Measurements from ENCODE around the gene SEM1.
A peak's percentile ranks its signal among the peaks of the same experiment; 100 is the strongest.
"Not testable (repeated sequence)": the region's sequence is repeated elsewhere in the genome, so short reads cannot be mapped to it uniquely, and the experiment has no call there.

SEM1 gene

DNA sequence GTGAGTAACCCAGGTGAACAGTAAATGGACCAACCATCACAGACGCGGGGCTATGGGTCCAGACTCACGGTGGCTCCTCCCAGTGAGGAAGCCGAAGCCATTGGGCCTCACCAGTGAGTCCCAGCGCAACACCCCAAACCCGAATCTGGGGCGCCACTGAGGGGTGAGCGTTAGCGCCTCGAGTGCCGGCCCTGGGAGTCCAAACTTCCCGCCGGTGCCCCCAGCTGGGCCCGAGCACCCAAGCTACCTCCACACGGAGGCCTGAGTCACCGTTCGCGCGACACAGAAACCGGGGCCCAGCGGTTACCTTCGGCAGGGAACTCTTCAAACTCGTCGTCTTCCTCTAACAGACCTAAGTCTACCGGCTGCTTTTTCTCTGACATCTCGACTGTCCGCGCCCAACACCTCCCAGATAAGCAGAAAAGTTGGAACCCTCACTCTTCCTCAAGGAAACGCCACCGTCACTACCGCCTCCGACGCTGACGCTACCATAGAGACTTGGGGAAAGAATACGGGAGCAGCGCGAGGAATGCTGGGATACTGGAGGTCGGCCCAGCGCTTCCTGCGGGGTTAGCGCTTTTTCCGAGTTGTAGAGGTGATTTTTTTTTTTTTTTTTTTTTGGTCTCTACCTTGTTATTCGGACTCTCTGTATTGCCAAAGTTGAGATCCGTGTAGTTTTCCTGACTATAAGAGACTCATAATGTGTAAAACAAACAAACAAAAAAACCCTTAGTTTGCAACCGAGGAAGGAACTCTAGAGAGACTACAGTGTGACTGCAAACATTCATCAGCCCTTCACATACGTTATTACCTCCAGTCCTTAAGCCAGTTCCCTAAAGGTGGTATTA lies at the start of gene SEM1:
Gene SEM1 (minus strand): TSS at position 466 of the 848 bp plus-strand sequence. CDS start 83 bp downstream, at position 383.
- TF ChIP-seq, protein P1, sequence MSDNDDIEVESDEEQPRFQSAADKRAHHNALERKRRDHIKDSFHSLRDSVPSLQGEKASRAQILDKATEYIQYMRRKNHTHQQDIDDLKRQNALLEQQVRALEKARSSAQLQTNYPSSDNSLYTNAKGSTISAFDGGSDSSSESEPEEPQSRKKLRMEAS (IDR thresholded peaks at IDR 0.05; ENCODE audit: low read depth, low read length): no peak
- TF ChIP-seq, protein P2, sequence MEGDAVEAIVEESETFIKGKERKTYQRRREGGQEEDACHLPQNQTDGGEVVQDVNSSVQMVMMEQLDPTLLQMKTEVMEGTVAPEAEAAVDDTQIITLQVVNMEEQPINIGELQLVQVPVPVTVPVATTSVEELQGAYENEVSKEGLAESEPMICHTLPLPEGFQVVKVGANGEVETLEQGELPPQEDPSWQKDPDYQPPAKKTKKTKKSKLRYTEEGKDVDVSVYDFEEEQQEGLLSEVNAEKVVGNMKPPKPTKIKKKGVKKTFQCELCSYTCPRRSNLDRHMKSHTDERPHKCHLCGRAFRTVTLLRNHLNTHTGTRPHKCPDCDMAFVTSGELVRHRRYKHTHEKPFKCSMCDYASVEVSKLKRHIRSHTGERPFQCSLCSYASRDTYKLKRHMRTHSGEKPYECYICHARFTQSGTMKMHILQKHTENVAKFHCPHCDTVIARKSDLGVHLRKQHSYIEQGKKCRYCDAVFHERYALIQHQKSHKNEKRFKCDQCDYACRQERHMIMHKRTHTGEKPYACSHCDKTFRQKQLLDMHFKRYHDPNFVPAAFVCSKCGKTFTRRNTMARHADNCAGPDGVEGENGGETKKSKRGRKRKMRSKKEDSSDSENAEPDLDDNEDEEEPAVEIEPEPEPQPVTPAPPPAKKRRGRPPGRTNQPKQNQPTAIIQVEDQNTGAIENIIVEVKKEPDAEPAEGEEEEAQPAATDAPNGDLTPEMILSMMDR (IDR thresholded peaks at IDR 0.05; ENCODE audit: low read depth, low read length): no peak
- TF ChIP-seq POLR2A (IDR thresholded peaks at IDR 0.05; ENCODE audit: extremely low read depth, insufficient read length) (peak; percentile 56), MYC (IDR thresholded peaks at IDR 0.05; ENCODE audit: low read depth, low read length) (no peak)
- H3K4me3 ChIP-seq (ENCODE audit: low read depth, low read length): peak within 1 kb of the TSS; percentile 98
- peak; percentile 92 for DNase-seq (ENCODE audit: low read depth)

DNA sequence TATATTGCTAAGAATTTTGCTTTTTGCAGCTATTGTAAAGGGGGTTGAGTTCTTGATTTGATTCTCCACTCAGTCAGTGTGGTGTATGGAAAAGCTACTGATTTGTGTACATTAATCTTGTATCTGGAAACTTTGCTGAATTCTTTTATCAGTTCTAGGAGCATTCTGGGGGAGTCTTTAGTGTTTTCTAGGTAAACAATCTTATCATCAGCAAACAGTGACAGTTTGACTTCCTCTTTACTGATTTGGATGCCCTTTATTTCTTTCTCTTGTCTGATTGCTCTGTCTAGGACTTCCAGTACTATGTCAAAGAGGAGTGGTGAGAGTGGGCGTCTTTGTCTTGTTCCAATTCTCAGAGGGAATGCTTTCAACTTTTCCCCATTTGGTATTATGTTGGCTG lies 48.2 kb upstream of the SEM1 start:
- H3K4me3 ChIP-seq (ENCODE audit: low read depth, low read length); DNase-seq (ENCODE audit: low read depth): not testable (repeated sequence)

DNA sequence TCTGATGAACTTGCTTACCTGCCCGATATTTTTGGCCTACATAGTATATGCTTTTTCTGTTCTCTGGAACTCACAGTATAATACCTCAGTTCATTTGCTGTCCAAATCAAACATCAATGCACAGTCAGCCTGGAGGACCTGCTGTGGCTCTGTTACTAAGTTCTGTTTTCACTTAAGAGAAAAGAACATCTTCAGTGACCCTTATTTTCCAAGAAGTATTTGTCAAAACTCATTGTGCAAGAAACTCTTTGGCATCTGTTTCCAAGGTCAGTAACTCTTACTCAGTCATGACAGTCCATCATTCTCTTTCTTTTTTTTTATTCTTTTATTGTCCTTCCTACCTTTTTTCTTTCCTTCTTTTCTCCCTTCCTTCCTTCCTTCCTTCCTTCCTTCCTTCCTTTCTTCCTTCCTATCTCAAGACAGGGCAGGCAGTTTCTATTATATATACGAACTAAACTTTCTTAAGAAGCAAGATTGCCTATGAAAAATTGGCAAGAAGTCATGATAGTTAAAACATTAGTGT lies 37.8 kb upstream of the SEM1 start:
- TF ChIP-seq, protein P2 (IDR thresholded peaks at IDR 0.05; ENCODE audit: low read depth, low read length): no peak
- no peak for DNase-seq (ENCODE audit: low read depth)
- H3K4me3 ChIP-seq (ENCODE audit: low read depth, low read length): no peak overlapping the region

DNA sequence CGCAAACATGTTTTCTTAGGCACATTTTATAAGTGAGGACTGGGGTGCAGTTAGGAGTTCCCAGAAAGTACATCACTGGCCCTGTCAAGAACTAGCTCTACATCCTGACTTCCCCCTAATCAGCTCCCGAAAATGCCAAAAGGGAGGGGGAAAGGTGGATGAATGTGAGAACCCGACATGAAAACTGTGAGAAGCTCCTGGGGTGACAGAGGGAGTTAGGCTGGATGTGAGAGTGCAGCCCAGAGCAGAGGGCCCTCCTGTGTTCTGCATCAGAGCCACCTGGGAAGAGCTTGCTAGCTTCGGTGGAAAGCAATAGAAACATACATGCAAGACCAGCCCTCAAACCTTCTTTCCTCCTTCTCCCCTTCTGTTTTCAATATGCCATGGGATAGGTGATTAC lies 30.5 kb upstream of the SEM1 start:
- H3K4me3 ChIP-seq (ENCODE audit: low read depth, low read length): no peak overlapping the region
- no peak for DNase-seq (ENCODE audit: low read depth)
- TF ChIP-seq POLR2A (IDR thresholded peaks at IDR 0.05; ENCODE audit: extremely low read depth, insufficient read length): no peak
- TF ChIP-seq, protein P2 (IDR thresholded peaks at IDR 0.05; ENCODE audit: low read depth, low read length): no peak

DNA sequence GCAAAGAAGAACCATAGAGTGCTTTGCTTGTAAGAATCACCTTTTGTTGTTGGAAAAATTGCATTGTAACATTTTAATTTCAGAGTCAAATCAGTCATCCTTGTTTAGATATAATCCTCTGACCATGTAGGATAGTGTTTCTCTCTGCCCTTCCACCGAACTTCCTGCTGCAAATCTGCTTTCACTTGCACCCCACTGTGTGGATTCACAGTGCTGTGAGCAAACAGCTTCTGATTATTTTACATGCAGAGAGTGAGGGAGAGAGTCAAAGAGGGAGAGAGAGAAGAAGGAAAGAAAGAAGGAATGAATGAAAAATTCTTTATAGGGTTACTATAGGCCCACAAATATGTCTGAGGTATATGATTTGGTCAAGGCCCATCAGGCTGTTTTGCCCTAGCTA lies 30.0 kb upstream of the SEM1 start:
- TF ChIP-seq, protein P2 (IDR thresholded peaks at IDR 0.05; ENCODE audit: low read depth, low read length): no peak
- TF ChIP-seq, protein P1 (IDR thresholded peaks at IDR 0.05; ENCODE audit: low read depth, low read length): no peak
- TF ChIP-seq POLR2A (IDR thresholded peaks at IDR 0.05; ENCODE audit: extremely low read depth, insufficient read length): no peak
- TF ChIP-seq MYC (IDR thresholded peaks at IDR 0.05; ENCODE audit: low read depth, low read length): no peak
- no peak overlapping the region for H3K4me3 ChIP-seq (ENCODE audit: low read depth, low read length)
- DNase-seq (ENCODE audit: low read depth): no peak

DNA sequence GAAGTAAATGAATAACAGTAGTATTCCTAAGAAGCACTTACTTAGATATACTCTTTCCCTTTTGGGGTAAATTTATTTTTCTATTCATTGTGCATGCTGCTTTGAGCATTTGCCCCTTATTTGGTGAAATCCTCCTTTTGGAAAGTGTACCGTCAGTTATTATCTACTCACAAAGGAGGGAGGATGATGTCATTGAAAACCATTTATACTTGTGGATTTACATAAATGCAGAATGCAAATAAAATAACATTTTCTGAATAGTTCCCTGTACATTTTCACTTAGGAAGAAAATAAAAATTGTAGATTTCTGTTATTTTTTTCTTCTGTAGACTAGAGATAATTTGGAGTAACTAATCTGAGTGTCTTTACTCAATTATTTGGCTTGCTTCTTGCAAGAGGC lies 29.5 kb upstream of the SEM1 start:
- no peak overlapping the region for H3K4me3 ChIP-seq (ENCODE audit: low read depth, low read length)
- DNase-seq (ENCODE audit: low read depth): no peak
- TF ChIP-seq MYC (IDR thresholded peaks at IDR 0.05; ENCODE audit: low read depth, low read length) (no peak), POLR2A (IDR thresholded peaks at IDR 0.05; ENCODE audit: extremely low read depth, insufficient read length) (no peak)
- TF ChIP-seq, protein P1 (IDR thresholded peaks at IDR 0.05; ENCODE audit: low read depth, low read length): no peak
- TF ChIP-seq, protein P2 (IDR thresholded peaks at IDR 0.05; ENCODE audit: low read depth, low read length): no peak
